Endodermal cell (in vitro differentiated cells): Measurements from ENCODE around the gene PDK4. TPM values are rescaled to one million over a fixed set of nuclear protein-coding genes. Genes with fewer than 3 reads are reported as not detected.

ENCODE experiments used
- DNase-seq: peaks from one replicate; pipeline ENCODE4 v3.0.0-alpha.2; 2017
- H3K27ac ChIP-seq: 2 replicates; pipeline ENCODE4 v1.5.1; 2013; ENCODE audit warnings: mild to moderate bottlenecking, low read depth, low read length, moderate library complexity
- H3K27me3 ChIP-seq: 2 replicates; pipeline ENCODE4 v1.6.1; 2013; ENCODE audit warnings: mild to moderate bottlenecking, low read length, moderate library complexity; ENCODE audit not compliant: insufficient read depth, control insufficient read depth, poor library complexity, severe bottlenecking
- H3K36me3 ChIP-seq: 2 replicates; pipeline ENCODE4 v1.7.0; 2013; ENCODE audit warnings: mild to moderate bottlenecking, low read length, moderate library complexity; ENCODE audit not compliant: control insufficient read depth, insufficient read depth
- H3K4me1 ChIP-seq: one replicate; pipeline ENCODE4 v1.7.0; 2013; ENCODE audit warnings: low read length; ENCODE audit not compliant: control insufficient read depth, insufficient read depth
- H3K4me3 ChIP-seq: 2 replicates; pipeline ENCODE4 v1.5.1; 2013; ENCODE audit warnings: mild to moderate bottlenecking, low read length, moderate library complexity
- H3K9ac ChIP-seq: 2 replicates; pipeline ENCODE4 v1.6.1; 2013; ENCODE audit warnings: mild to moderate bottlenecking, low read length, moderate library complexity; ENCODE audit not compliant: poor library complexity, severe bottlenecking; ENCODE audit errors: extremely low read depth
- H3K9me3 ChIP-seq: 2 replicates; pipeline ENCODE4 v1.6.1; 2013; ENCODE audit warnings: mild to moderate bottlenecking, low read length, moderate library complexity; ENCODE audit not compliant: control insufficient read depth
- H3K27ac Mint-ChIP-seq: 2 replicates; pipeline ENCODE4 v1.8.0; 2020; ENCODE audit warnings: mixed read lengths
- H3K27me3 Mint-ChIP-seq: 2 replicates; pipeline ENCODE4 v1.8.0; 2021; ENCODE audit warnings: mild to moderate bottlenecking, mixed read lengths; ENCODE audit not compliant: insufficient read depth
- H3K36me3 Mint-ChIP-seq: 2 replicates; pipeline ENCODE4 v1.8.0; 2020; ENCODE audit warnings: low read depth, mixed read lengths
- H3K4me1 Mint-ChIP-seq: 2 replicates; pipeline ENCODE4 v1.8.0; 2020; ENCODE audit warnings: mixed read lengths
- H3K4me3 Mint-ChIP-seq: 2 replicates; pipeline ENCODE4 v1.8.0; 2020; ENCODE audit warnings: mild to moderate bottlenecking, moderate library complexity, mixed read lengths
- H3K9me3 Mint-ChIP-seq: 2 replicates; pipeline ENCODE4 v1.8.0; 2020; ENCODE audit warnings: mild to moderate bottlenecking, mixed read lengths
- CTCF ChIP-seq: fragments of 200-600 bp; sonication (generic); conservative IDR thresholded peaks from 2 replicates; pipeline ENCODE4 v1.5.0; 2021; ENCODE audit warnings: antibody characterized with exemption, mild to moderate bottlenecking
- WGBS, 2 experiments: methylation state at CpG; one replicate each; pipeline versions ENCODE4 v1.1.5 to v1.1.7; 2013; ENCODE audit warnings: missing lambda C conversion rate in 2 of 2, mixed read lengths in 1 of 2; ENCODE audit not compliant: insufficient coverage in 1 of 2, insufficient read length in 1 of 2; 5-methylcytosine and 5-hydroxymethylcytosine counted together
- total RNA-seq, 2 donors: library from RNA; stranded (reverse); fragmentation: NEBNext Ultra II Directional in 1 of 2; extraction: Animal tissue kit (Norgen Biotek cat#: 25700) in 1 of 2; gene quantifications; 2 replicates in 1 of 2; 3 replicates in 1 of 2; pipeline ENCODE4 v1.2.1, GENCODE V29; 2021

PDK4 gene
- total RNA-seq, 2 donors from 2014 or later: 0.42 to 0.73 TPM

- H3K4me1 ChIP-seq: peaks cover 3% of the 10 kb centered on the region
- H3K9ac ChIP-seq: no peak overlapping the region
- no peak overlapping the region for H3K27ac ChIP-seq
- H3K9me3 ChIP-seq: no peaks in the 10 kb centered on the region
- H3K4me1 Mint-ChIP-seq: peaks cover 7% of the 10 kb centered on the region
- H3K4me3 ChIP-seq: no peak overlapping the region
- H3K4me3 Mint-ChIP-seq: no peak overlapping the region
- H3K9me3 Mint-ChIP-seq: no peaks in the 10 kb centered on the region
- 94 to 100% methylated on average over 2 to 3 of the region's 3 CpGs for WGBS, 2 experiments
- no peak for TF ChIP-seq CTCF
- H3K27me3 ChIP-seq: peaks cover 13% of the 10 kb centered on the region
- no peaks in the 10 kb centered on the region for H3K36me3 Mint-ChIP-seq
- H3K27ac Mint-ChIP-seq: no peak overlapping the region
- H3K27me3 Mint-ChIP-seq: peaks cover under 1% of the 10 kb centered on the region
- H3K36me3 ChIP-seq: no peaks in the 10 kb centered on the region
- no peak for DNase-seq
Observed at GRCh38 chr7:95585426-95585789, 10.9 kb downstream of the PDK4 start.

- H3K27ac Mint-ChIP-seq: no peak overlapping the region
- no peaks in the 10 kb centered on the region for H3K9me3 Mint-ChIP-seq
- no peak overlapping the region for H3K4me3 ChIP-seq
- H3K4me1 Mint-ChIP-seq: peaks cover 7% of the 10 kb centered on the region
- H3K36me3 Mint-ChIP-seq: no peaks in the 10 kb centered on the region
- H3K4me1 ChIP-seq: peaks cover 3% of the 10 kb centered on the region
- no peak overlapping the region for H3K4me3 Mint-ChIP-seq
- no peak overlapping the region for H3K27ac ChIP-seq
- no peak for TF ChIP-seq CTCF
- no peak overlapping the region for H3K9ac ChIP-seq
- peaks cover 18% of the 10 kb centered on the region for H3K27me3 ChIP-seq
- no peaks in the 10 kb centered on the region for H3K27me3 Mint-ChIP-seq
- no CpG with 5 or more reads among the region's 1 CpG for WGBS, 2 experiments
- no peaks in the 10 kb centered on the region for H3K9me3 ChIP-seq
- DNase-seq: no peak
- H3K36me3 ChIP-seq: no peaks in the 10 kb centered on the region
Observed at GRCh38 chr7:95584769-95585425, 11.4 kb downstream of the PDK4 start.

GRCh38 chr7:95583834-95584621 is 12.3 kb downstream of the PDK4 start:
- Mint-ChIP-seq H3K36me3 (no peaks in the 10 kb centered on the region), H3K4me1 (peaks cover 7% of the 10 kb centered on the region), H3K4me3 (no peak overlapping the region), H3K27ac (no peak overlapping the region), H3K27me3 (no peaks in the 10 kb centered on the region), H3K9me3 (no peaks in the 10 kb centered on the region)
- no peak for DNase-seq
- no peak for TF ChIP-seq CTCF
- 89 to 92% methylated on average over 1 to 3 of the region's 3 CpGs for WGBS, 2 experiments
- Histone ChIP-seq H3K27me3 (peaks cover 24% of the 10 kb centered on the region), H3K4me1 (peaks cover 3% of the 10 kb centered on the region), H3K27ac (no peak overlapping the region), H3K36me3 (no peaks in the 10 kb centered on the region), H3K9me3 (no peaks in the 10 kb centered on the region), H3K9ac (no peak overlapping the region), H3K4me3 (no peak overlapping the region)
